GM19328 (cell line): ENCODE measurements around the gene SEMA6B.
"Not testable (repeated sequence)": the region's sequence is repeated elsewhere in the genome, so short reads cannot be mapped to it uniquely, and the experiment has no call there.

Experiments
- ATAC-seq: cut with Tn5 transposase; IDR thresholded peaks from one replicate; pipeline ENCODE4 v1.9.1; 2021; ENCODE audit warnings: mild to moderate bottlenecking, moderate library complexity; ENCODE audit not compliant: unreplicated experiment

SEMA6B gene

GRCh38 chr19:4559569-4559968 lies at the start of gene SEMA6B:
TSS of gene SEMA6B (minus strand) at chr19:4559684. CDS start at chr19:4558457, 1,227 bp downstream.
- ATAC-seq: no peak

- no peak for ATAC-seq
Observed at GRCh38 chr19:4606921-4607678, 47.6 kb upstream of the SEMA6B start.

- no peak for ATAC-seq
Observed at GRCh38 chr19:4606181-4606580, 46.7 kb upstream of the SEMA6B start.

GRCh38 chr19:4604912-4605311 lies 45.4 kb upstream of the SEMA6B start:
- ATAC-seq: no peak

GRCh38 chr19:4602915-4603314 lies 43.4 kb upstream of the SEMA6B start:
- no peak for ATAC-seq

GRCh38 chr19:4602173-4602788 lies 42.8 kb upstream of the SEMA6B start:
- no peak for ATAC-seq

- no peak for ATAC-seq
Observed at GRCh38 chr19:4600893-4601292, 41.4 kb upstream of the SEMA6B start.

- no peak for ATAC-seq
Observed at GRCh38 chr19:4600082-4600481, 40.6 kb upstream of the SEMA6B start.

- ATAC-seq: no peak
Observed at GRCh38 chr19:4598712-4599111, 39.2 kb upstream of the SEMA6B start.

GRCh38 chr19:4597975-4598671 lies 38.6 kb upstream of the SEMA6B start:
- ATAC-seq: no peak

GRCh38 chr19:4597278-4597974 lies 37.9 kb upstream of the SEMA6B start:
- no peak for ATAC-seq

GRCh38 chr19:4596033-4596904 lies 36.8 kb upstream of the SEMA6B start:
- ATAC-seq: no peak

- not testable (repeated sequence) for ATAC-seq
Observed at GRCh38 chr19:4595158-4595557, 35.7 kb upstream of the SEMA6B start.

GRCh38 chr19:4594201-4594600 lies 34.7 kb upstream of the SEMA6B start:
- ATAC-seq: no peak

- ATAC-seq: no peak
Observed at GRCh38 chr19:4593409-4593851, 33.9 kb upstream of the SEMA6B start.

GRCh38 chr19:4592445-4592844 lies 33.0 kb upstream of the SEMA6B start:
- no peak for ATAC-seq

GRCh38 chr19:4591320-4591719 lies 31.8 kb upstream of the SEMA6B start:
- no peak for ATAC-seq

- ATAC-seq: no peak
Observed at GRCh38 chr19:4590559-4590958, 31.1 kb upstream of the SEMA6B start.

GRCh38 chr19:4589579-4590410 lies 30.3 kb upstream of the SEMA6B start:
- ATAC-seq: no peak
